Left lobe of liver (tissue), 2 donors: ENCODE data around the gene PIK3R6. TPM values are rescaled to one million over a fixed set of nuclear protein-coding genes. Genes with fewer than 3 reads are reported as not detected.
"Not testable (repeated sequence)": the region's sequence is repeated elsewhere in the genome, so short reads cannot be mapped to it uniquely, and the experiment has no call there.

Experiments
- ATAC-seq: fragments of 200-7000 bp; cut with Tn5 transposase; one replicate; pipeline ENCODE4 v1.9.1; 2020; ENCODE audit warnings: mild to moderate bottlenecking, moderate library complexity
- DNase-seq: peaks from one replicate; pipeline ENCODE4 v3.0.0-alpha.2; 2020; ENCODE audit warnings: low spot score
- total RNA-seq: library from RNA; stranded (reverse); gene quantifications from one replicate; pipeline ENCODE4 v1.2.1, GENCODE V29; 2021
- donor health status: DM: no; HTN: no; CAD: no; lungs with moderate emphysema.
- donor health status: DM: no; HTN: yes; CAD: no.

The PIK3R6 gene
- total RNA-seq, 1 donor from 2014 or later: 0.18 TPM

- no peak for DNase-seq
These were observed 36.1 kb downstream of the PIK3R6 start for GRCh38 chr17:8831234-8831849.

GRCh38 chr17:8830141-8830540, 37.3 kb downstream of the PIK3R6 start:
- DNase-seq (no peak), ATAC-seq (no peak)

More at GRCh38 chr17:8831234-8831849, 36.1 kb downstream of the PIK3R6 start:
- ATAC-seq: no peak

DNA sequence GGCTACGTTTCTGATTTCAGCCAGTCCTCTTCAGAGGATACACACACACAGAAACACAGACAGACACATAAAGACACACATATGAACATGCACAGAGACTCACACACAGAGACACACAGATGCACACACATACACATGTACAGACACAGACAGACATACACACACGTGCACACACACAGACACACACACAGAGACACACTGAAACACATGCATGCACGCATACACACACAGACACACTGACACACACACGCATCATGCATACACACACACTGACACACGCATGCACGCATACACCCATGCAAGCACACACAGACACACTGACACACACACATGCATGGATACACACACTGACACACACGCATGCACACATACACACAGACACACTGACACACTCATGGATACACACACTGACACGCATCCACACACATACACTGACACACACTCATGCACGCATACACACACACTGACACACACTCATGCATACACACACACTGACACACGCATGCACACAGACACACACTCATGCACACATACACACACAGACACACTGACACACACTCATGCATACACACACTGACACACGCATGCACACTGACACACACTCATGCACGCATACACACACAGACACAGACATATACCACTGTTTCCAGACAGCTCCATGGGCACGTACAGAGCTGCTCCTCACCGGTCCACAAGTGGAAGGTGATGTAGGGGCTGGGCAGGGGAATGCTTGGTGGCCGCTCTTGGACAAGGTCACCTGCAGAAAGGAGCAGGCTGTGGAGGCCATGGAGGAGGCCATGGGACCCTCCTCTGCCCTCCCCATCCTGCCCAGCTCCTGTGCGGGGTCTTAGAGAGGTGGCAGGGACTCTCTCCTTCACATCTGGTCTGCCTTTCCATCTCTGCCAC, 38.2 kb downstream of the PIK3R6 start:
- DNase-seq (no peak), ATAC-seq (no peak)

- ATAC-seq: no peak
- DNase-seq: no peak
These were observed 39.0 kb downstream of the PIK3R6 start for GRCh38 chr17:8828517-8828875.

GRCh38 chr17:8826808-8827435, 40.6 kb downstream of the PIK3R6 start:
- DNase-seq: peak; percentile 35

GRCh38 chr17:8825802-8826201, 41.7 kb downstream of the PIK3R6 start:
- DNase-seq: no peak
- no peak for ATAC-seq

More at GRCh38 chr17:8826808-8827435, 40.6 kb downstream of the PIK3R6 start:
- ATAC-seq: no peak

DNA sequence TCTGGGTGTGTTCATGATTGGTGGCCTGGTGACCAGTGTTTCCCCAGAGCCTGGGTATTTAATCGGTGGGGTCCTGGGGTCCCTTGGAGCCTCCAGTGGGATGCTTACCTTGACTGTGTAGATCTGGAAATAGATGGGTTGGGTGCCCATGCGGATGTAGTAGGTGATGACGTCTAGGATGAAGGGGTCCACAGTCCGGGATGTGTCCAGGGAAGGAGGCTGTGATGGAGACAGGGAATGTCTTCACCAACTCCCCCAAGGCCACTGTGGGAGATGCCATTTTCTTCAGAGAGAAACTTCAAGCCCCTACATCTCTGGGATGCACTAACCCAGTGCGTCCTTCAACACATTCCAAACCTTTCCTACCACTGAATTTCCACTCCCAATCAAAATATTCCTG, 44.2 kb downstream of the PIK3R6 start:
- ATAC-seq: no peak
- DNase-seq: no peak

DNA sequence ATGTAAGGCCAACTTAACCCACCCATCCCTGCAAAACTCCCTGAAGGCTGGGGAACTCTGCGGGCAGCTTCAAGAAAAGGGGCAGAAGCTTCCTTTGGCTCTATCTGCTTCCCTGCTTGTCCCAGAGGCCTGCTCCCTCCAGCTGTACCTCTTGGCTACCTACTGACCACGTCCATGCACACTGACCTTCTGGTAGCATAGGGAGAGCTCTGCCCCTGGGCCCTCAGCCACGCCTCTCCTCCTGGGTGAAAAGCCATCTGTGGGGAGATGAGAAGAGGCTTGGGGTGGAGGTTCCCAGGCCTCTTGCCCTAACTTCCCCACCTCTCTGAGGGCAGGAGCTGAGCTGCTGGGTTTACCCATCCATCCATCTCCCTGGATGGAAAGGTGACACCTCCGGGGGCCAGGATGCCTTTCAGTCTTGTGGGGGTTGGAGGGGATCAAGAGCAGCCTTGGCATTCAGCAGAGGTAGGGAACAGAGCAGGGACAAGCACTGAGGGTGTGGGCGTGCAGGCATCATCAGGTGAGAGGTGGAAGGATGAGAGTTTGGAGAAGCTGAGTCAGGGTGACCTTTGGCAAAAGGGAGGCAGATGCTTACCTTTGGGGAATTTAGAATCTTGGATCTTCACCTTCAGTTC, 45.0 kb downstream of the PIK3R6 start:
- DNase-seq: no peak
- ATAC-seq: no peak

- peak; percentile 35 for DNase-seq
- ATAC-seq: no peak
These were observed 45.9 kb downstream of the PIK3R6 start for GRCh38 chr17:8821446-8822105.

DNA sequence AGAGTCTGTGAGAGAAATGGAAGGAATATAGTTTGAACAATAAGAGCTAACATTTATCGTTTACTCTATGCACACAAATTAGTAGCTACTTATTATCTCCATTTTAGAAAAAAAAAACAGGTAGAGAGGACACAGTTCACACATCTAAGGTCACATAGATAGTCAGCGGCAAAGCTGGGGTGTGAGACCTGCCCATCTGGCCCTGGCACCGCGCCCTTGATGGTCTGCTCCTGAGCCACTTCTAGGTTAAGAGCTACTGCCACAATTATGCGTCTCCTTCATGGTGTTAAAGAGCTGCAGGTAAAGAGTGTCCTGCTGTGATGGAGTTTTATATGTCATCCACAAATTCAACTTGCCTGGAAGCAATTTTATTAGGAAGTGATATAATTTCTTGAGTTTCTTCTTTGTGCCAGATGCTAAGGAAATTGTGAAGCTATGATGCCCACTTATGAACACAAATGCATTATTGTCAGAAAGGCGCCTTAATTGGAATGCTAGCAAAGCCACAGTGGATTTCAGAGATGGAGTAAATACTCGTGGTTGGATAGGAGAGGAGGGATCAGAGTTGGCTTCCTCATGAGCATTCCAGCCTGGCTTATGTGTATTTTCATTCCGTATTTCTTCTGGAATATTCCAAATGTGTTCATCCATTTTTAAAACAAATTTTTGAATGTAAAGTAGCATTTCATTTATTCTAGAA, 47.0 kb downstream of the PIK3R6 start:
- peak; percentile 14 for DNase-seq
- ATAC-seq: no peak

GRCh38 chr17:8818654-8819330, 48.7 kb downstream of the PIK3R6 start:
- DNase-seq (peak; percentile 23), ATAC-seq (no peak)

- DNase-seq (peak; percentile 26), ATAC-seq (no peak)
These were observed 49.4 kb downstream of the PIK3R6 start for GRCh38 chr17:8818047-8818446.

DNA sequence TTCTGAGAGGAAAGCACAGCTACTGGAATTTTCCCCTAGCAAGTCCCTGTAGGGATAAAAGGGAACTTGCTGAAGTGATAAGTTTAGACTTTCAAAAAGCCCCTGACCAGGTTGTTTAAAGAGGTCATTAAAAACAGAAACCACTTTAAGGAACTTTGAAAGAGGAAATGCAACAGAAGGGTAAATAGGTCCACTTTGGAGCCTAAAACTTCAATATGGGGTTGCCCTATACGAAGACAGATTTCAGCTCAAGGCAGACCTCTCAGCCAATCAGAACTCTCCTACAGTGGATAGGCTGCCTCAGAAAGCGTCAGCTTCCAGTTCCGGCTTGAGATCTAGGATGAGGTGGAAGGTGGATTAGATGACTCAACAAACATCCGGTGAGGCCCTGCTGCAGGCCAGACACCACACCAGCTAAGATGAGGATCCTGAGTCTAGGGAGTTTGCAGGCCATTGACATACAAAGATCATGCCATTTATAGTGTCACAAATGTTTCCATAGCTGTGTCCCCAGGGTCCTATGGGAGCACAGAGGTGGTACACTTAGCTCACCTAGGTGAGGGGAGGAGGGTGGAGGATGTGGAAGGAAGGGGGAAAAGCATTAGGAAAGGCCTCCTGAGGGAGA, 60.4 kb downstream of the PIK3R6 start:
- DNase-seq (no peak), ATAC-seq (peak; percentile 42)

GRCh38 chr17:8806253-8806925, 61.1 kb downstream of the PIK3R6 start:
- no peak for ATAC-seq
- DNase-seq: no peak

GRCh38 chr17:8805396-8805795, 62.1 kb downstream of the PIK3R6 start:
- ATAC-seq, DNase-seq: not testable (repeated sequence)

DNA sequence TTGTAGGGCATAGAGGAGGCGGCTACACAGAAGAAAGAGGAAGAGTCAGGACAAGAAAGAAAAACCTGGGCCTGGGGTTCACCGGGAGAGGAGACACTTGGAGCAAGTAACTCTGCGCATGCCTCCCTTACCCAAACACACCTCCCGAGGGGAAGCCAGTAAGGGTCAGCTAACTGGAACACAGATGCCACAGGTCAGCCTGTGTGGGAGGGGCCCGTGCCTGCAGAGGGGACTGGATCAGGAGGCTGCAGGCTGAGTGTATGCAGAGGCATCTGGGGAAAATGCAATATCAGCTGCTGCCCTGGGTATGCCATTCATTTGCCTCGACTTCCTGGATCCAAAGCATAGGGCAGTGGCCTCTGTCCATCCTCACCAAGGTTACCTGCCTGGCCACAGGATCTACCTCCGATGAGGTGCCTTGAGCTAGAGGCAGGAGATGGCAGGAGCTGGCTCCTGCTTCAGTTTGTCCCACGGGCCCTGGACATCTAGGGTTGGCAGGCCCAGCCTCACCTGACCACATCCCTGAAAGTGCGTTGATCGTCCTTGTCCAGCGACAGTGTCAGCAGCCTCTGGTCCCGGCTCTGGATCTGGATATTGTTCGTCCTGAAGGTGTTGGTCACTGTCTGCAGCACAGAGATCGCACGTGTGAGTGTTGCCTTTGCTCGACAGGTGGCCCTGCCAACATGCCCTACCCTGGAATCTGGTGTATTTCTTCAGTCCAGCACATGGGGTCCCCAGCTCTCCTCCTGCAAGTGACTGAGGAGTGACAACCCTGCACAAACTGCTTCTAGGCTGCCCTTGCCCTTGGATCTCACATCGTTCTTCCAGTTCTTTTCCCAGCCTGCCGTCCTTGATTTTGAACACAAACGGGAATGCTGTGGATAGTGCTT, 63.7 kb downstream of the PIK3R6 start:
- ATAC-seq: no peak
- no peak for DNase-seq

DNA sequence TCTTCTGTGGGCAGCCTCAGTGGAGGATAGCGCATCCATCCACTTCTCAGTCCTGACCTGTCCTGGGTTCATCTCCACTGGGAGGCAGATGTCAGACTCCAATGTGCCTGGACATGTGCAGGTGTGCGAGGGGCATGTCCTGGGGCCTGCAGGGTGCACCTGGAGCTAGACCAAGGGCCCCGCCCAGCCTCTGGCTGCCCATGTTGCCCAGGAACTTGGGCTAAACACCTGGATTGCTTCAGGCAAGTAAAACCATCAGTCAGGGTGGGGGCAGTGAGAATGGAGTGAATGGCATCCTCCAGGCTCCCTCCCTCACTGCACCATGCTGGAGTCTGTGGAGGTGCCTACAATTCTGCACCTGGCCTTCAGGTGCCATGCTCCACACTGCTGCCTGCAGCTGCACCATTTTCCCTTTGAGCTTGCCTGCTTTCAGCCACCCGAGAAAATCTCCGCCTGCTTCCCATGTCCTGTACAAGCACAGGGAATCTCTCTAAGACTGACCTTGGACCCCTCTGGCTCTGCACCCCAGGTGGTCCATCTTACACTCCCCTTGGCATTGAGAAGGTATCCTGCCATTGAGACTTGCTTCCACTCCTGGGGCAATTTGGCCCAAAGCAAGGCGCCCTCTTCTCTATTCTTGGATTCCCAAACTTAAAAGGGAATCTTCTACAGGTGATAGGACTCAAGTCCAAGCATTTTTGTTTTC, 66.2 kb downstream of the PIK3R6 start:
- DNase-seq: no peak
- no peak for ATAC-seq
